Heart left ventricle (tissue), 16 donors: ENCODE measurements around the gene ACTL6B. TPM values are rescaled to one million over a fixed set of nuclear protein-coding genes. Genes with fewer than 3 reads are reported as not detected.
A peak's percentile ranks its signal among the peaks of the same experiment; 100 is the strongest.

Experiments used
- ATAC-seq, 4 donors: fragments of 200-7000 bp; cut with Tn5 transposase; one replicate each; pipeline ENCODE4 v1.9.1; 2020 to 2022; ENCODE audit warnings: moderate library complexity in 4 of 4, mild to moderate bottlenecking in 3 of 4, moderate number of reproducible peaks in 1 of 4
- DNase-seq, 5 donors: peaks; one replicate each; pipeline ENCODE4 v3.0.0-alpha.2; 2020
- H3K27ac ChIP-seq, 12 donors: fragments of 200-600 bp; sonication (generic) in 4 of 12; one replicate each; pipeline versions ENCODE4 v1.5.0 to v1.8.0; 2016 to 2022; ENCODE audit warnings: mild to moderate bottlenecking in 2 of 12
- H3K27me3 ChIP-seq, 9 donors: fragments of 200-600 bp; sonication (generic) in 2 of 9; one replicate each; pipeline versions ENCODE4 v1.5.1 to v1.8.0; 2016 to 2022; ENCODE audit warnings: mild to moderate bottlenecking in 3 of 9
- H3K36me3 ChIP-seq, 9 donors: fragments of 200-600 bp; sonication (generic) in 2 of 9; one replicate each; pipeline versions ENCODE4 v1.5.0 to v1.8.0; 2018 to 2022; ENCODE audit warnings: mild to moderate bottlenecking in 2 of 9
- H3K4me1 ChIP-seq, 12 donors: fragments of 200-600 bp; sonication (generic) in 4 of 12; one replicate each; pipeline versions ENCODE4 v1.5.0 to v1.8.0; 2016 to 2022; ENCODE audit warnings: mild to moderate bottlenecking in 3 of 12
- H3K4me3 ChIP-seq, 12 donors: fragments of 200-600 bp; sonication (generic) in 4 of 12; one replicate each; pipeline versions ENCODE4 v1.5.0 to v1.8.0; 2017 to 2022; ENCODE audit warnings: mild to moderate bottlenecking in 9 of 12, moderate library complexity in 4 of 12
- H3K9me3 ChIP-seq, 12 donors: fragments of 200-600 bp; sonication (generic) in 4 of 12; one replicate each; pipeline versions ENCODE4 v1.5.0 to v1.8.0; 2016 to 2022; ENCODE audit warnings: mild to moderate bottlenecking in 1 of 12
- POLR2A ChIP-seq, 2 donors: fragments of 450-650 bp; IDR thresholded peaks; one replicate each; pipeline ENCODE4 v1.6.1; 2017; ENCODE audit warnings: antibody characterized with exemption in 2 of 2, mild to moderate bottlenecking in 2 of 2, moderate library complexity in 2 of 2
- WGBS, 4 donors: extraction: QIAGEN DNeasy Blood & Tissue Kit in 2 of 4; methylation state at CpG; one replicate each; pipeline versions ENCODE4 v1.1.5 to v1.1.7; 2013 to 2018; 5-methylcytosine and 5-hydroxymethylcytosine counted together
- intact Hi-C, 10 donors: fragments of 100-400 bp; cut with DNase I; formaldehyde crosslinking; loops; one replicate each; pipeline versions ENCODE4 v1.11.1 to v1.14.2; 2022
- polyA plus RNA-seq, 2 donors: library from polyadenylated mRNA; stranded (reverse); fragments of 200-250 nt; gene quantifications; one replicate each; pipeline ENCODE4 v1.2.3, GENCODE V29; 2013
- total RNA-seq, 9 donors: library from RNA; depleted of rRNA in 2 of 9; stranded (reverse); fragments of >200 nt in 2 of 9; fragmentation: NEBNext Ultra II Directional in 3 of 9; extraction: Animal tissue kit (Norgen Biotek cat#: 25700) in 3 of 9; gene quantifications; one replicate each; pipeline versions ENCODE4 v1.1.0 to v1.2.4, GENCODE V29; 2016 to 2023
- TF ChIP-seq, protein P1 (sequence below), 12 donors: fragments of 200-600 bp; sonication (generic) in 4 of 12; IDR thresholded peaks; one replicate each; pipeline versions ENCODE4 v1.5.0 to v1.8.0; 2018 to 2022; ENCODE audit warnings: antibody characterized with exemption in 12 of 12, mild to moderate bottlenecking in 5 of 12
- donor health status: ischemic (EF 13 %, LVEDD 7.1; RV severe dilation, severe dysfunction).
- donor health status: healthy with polysubstance abuse.
- donor health status: DM: no; HTN: yes; CAD: no.
- donor health status: DM: no; HTN: no; CAD: no.
- donor health status: ischemic (EF 25% LVEDD 6.9; RV normal size, moderate dysfunction).
- donor health status: ischemic (EF 25% LVEDD 5.7; RV mildly dilated, moderate dysfunction).
- donor health status: healthy.
- donor health status: DM: yes; HTN: yes; CAD: no.
- donor health status: ischemic (EF 35%, LVEDD 5.7; RV mildly dilated, moderate dysfunction).
- donor health status: nonischemic (EF 11% LVEDD 7.7; RV severe dilation, severe dysfunction).
- donor health status: DM: yes; HTN: yes; CAD: no.
- donor health status: PGD.
- donor health status: ischemic (EF 29% LVEDD 5.4; RV normal size, mild dysfunction).
- donor health status: nonischemic (EF 23%, LVEDD 6.1; RV moderate dilation, normal function).

Gene ACTL6B
- total and polyA plus RNA-seq, 11 donors: not detected

DNA sequence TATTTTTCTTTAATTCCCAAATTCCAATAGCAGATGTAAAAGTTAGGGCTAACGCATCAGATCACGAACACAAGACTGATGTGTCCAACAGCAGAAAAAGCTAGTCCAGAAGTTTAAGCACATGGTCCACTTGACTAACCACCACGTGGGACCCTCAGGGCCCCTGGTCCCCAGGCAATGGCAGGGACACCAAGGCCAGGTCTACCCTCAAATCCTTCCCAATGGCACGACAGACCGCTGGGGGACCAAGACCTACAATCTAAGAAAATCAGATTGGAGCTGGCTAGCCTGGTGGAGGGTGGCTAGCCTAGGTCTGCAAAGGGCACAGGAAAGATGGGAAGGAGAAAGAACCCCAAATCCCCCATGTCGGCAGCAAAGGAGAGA is 36.3 kb upstream of the ACTL6B start:
- no peak for ATAC-seq
- H3K9me3 ChIP-seq: no peaks in the 10 kb centered on the region
- intact Hi-C loops: loop anchor here (2.0 to 10.0 kb wide), 11 partner anchors 14 to 228 kb away; partner anchors contain the start of genes MOSPD3 (in 3 of the 10), SPACDR (in 2 of the 10), TSC22D4 (in 2 of the 10) and FBXO24 (in 1 of the 10)
- no peak for TF ChIP-seq POLR2A (IDR thresholded peaks at IDR 0.05)
- TF ChIP-seq, protein P1, sequence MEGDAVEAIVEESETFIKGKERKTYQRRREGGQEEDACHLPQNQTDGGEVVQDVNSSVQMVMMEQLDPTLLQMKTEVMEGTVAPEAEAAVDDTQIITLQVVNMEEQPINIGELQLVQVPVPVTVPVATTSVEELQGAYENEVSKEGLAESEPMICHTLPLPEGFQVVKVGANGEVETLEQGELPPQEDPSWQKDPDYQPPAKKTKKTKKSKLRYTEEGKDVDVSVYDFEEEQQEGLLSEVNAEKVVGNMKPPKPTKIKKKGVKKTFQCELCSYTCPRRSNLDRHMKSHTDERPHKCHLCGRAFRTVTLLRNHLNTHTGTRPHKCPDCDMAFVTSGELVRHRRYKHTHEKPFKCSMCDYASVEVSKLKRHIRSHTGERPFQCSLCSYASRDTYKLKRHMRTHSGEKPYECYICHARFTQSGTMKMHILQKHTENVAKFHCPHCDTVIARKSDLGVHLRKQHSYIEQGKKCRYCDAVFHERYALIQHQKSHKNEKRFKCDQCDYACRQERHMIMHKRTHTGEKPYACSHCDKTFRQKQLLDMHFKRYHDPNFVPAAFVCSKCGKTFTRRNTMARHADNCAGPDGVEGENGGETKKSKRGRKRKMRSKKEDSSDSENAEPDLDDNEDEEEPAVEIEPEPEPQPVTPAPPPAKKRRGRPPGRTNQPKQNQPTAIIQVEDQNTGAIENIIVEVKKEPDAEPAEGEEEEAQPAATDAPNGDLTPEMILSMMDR (IDR thresholded peaks at IDR 0.05): no peak
- no peak for DNase-seq
- no peaks in the 10 kb centered on the region for H3K27me3 ChIP-seq
- H3K4me1 ChIP-seq: peaks cover 5 to 64% (median 46%) of the 10 kb centered on the region in 12 donors
- peak overlapping the region in 10 of 12 donors; percentile 74 to 100 (median 91) for H3K4me3 ChIP-seq
- H3K36me3 ChIP-seq: peaks cover 0 to 19% (median 13%) of the 10 kb centered on the region in 9 donors
- WGBS, 4 donors: 43 to 52% (median 50%) methylated on average over 6 of the region's 6 CpGs
- H3K27ac ChIP-seq: peak overlapping the region in 6 of 12 donors; percentile 12 to 90 (median 80)

DNA sequence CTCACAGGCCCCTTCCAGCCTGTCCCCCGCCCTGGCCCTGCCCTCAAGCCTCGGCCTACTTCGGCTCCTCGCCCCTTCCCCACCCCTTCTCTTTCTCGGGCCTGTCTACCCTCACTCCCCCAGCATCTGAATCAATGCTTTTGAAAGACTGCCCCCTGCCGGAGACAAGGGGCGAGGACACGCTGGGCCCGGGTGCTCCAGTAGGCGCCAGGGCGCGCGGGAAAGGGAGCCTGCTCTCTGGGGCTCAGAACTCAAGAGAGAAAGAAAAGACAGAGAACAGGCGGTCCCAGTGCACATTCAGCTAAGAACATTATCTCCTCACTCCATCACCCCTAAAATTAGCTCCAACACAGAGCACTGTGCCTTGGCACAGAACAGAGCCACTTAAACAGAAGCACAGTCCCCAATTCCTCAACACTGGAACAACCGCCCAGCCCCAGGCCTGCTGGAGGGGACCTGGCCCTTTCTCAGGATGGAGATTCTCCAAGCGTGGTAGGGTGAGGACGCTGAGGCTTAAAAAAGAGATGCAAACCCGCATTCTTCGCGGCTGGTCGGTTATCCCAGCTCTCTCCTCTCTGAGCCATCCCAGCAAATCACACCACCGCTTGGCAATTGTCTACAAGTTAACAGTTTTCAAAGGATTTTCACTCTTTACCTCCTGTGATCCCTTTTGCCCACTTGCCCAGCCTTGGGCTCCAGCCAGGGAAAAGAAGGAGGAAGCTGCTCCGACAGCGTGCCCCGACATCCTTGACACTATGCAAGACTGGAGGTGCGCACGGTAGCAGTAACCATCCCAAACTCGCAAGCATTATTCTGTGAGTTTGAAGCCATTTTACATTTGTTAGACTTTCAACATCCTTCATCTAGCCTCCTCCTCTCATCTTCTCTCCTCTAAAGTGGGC is 35.7 kb upstream of the ACTL6B start:
- TF ChIP-seq, protein P1 (IDR thresholded peaks at IDR 0.05): peak; percentile 83 to 93 (median 88)
- no peak for TF ChIP-seq POLR2A (IDR thresholded peaks at IDR 0.05)
- ATAC-seq (peak; percentile 70 to 86 (median 82)), DNase-seq (peak; percentile 76 to 91 (median 83))
- Histone ChIP-seq H3K4me3 (peak overlapping the region in 9 of 12 donors; percentile 74 to 100 (median 91)), H3K36me3 (peaks cover 0 to 25% (median 19%) of the 10 kb centered on the region in 9 donors), H3K27me3 (no peaks in the 10 kb centered on the region), H3K4me1 (peaks cover 5 to 64% (median 46%) of the 10 kb centered on the region in 12 donors), H3K27ac (peak overlapping the region in 9 of 12 donors; percentile 12 to 90 (median 35)), H3K9me3 (no peaks in the 10 kb centered on the region)
- intact Hi-C loops: loop anchor here (2.0 to 10.0 kb wide), 14 partner anchors 15 to 227 kb away; partner anchors contain the start of genes MOSPD3 (in 3 of the 10), SPACDR (in 2 of the 10), TSC22D4 (in 2 of the 10) and FBXO24 (in 1 of the 10)
- 21 to 27% (median 24%) methylated on average over 26 to 28 of the region's 28 CpGs for WGBS, 4 donors

DNA sequence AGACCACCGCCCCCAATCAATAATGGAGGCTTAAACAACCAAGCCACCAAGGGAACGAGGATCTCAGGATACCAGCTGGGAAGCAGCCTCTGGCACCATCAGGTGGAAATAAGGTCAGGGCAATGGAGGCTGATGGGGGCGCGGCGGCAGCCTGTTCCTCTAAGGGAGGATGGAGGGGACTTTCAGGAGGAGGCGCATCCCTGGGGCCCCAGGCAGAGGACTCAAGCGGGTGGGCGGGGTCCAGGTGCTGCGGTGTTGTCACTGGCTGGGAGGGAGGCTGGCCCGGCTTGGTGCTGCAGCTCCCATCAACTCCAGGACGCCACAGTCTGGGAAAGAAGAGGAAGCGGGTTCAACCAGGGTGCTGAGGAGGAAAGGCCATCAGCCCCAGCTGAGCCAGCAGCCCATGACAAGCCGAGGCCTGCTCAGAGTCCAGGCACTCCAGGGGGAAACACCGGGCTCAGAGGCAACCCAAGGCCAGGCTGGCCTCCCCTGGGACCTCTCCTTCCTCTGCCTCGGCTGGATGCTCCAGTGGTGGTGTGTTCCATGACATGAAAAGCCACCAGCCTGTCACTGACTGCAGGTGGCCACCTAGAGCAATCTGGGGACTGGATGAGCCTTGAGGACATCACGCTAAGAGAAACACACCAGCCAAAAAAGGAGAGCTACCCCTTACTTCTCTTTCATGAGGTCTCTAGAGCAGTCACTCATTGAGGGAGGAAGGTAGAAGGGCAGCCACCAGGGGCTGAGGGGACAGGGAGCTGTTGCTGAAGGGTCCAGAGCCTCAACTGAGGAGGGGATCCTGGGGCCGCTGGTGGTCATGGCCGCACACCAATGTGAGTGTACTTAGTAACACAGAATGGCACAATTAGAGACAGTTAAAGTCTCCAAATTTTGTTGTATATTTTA is 33.2 kb upstream of the ACTL6B start:
- H3K27me3 ChIP-seq: no peaks in the 10 kb centered on the region
- peaks cover 0 to 50% (median 43%) of the 10 kb centered on the region in 9 donors for H3K36me3 ChIP-seq
- WGBS, 4 donors: 80 to 84% (median 82%) methylated on average over 14 to 18 of the region's 18 CpGs
- ATAC-seq: no peak
- H3K4me1 ChIP-seq: peaks cover 5 to 61% (median 44%) of the 10 kb centered on the region in 12 donors
- peak in 1 of 5 donors; percentile 54 for DNase-seq
- peak overlapping the region in 2 of 12 donors; percentile 7 to 38 for H3K27ac ChIP-seq
- H3K4me3 ChIP-seq: no peak overlapping the region
- intact Hi-C loops: loop anchor here (2.0 to 10.0 kb wide), 13 partner anchors 67 to 225 kb away; partner anchors contain the start of genes MOSPD3 (in 3 of the 10), SPACDR (in 2 of the 10), TSC22D4 (in 2 of the 10) and FBXO24 (in 1 of the 10)
- H3K9me3 ChIP-seq: no peaks in the 10 kb centered on the region
- TF ChIP-seq, protein P1 (IDR thresholded peaks at IDR 0.05): no peak
- TF ChIP-seq POLR2A (IDR thresholded peaks at IDR 0.05): no peak
